HG02981 (cell line): Measurements from ENCODE around the gene ANKRD1.
"Not testable (repeated sequence)": the region's sequence is repeated elsewhere in the genome, so short reads cannot be mapped to it uniquely, and the experiment has no call there.

Experiments
- ATAC-seq: cut with Tn5 transposase; IDR thresholded peaks from one replicate; pipeline ENCODE4 v1.9.1; 2021; ENCODE audit warnings: mild to moderate bottlenecking, moderate library complexity; ENCODE audit not compliant: unreplicated experiment

ANKRD1 gene

GRCh38 chr10:90920986-90921666 lies at the start of gene ANKRD1:
TSS of gene ANKRD1 (minus strand) at chr10:90921087. CDS start at chr10:90921027, 60 bp downstream.
- no peak for ATAC-seq

GRCh38 chr10:90969947-90970673 lies 49.2 kb upstream of the ANKRD1 start:
- ATAC-seq: no peak

GRCh38 chr10:90969121-90969534 lies 48.2 kb upstream of the ANKRD1 start:
- ATAC-seq: no peak

- no peak for ATAC-seq
These were observed 47.6 kb upstream of the ANKRD1 start for GRCh38 chr10:90968328-90969081.

GRCh38 chr10:90967865-90968264 lies 47.0 kb upstream of the ANKRD1 start:
- no peak for ATAC-seq

- no peak for ATAC-seq
These were observed 45.3 kb upstream of the ANKRD1 start for GRCh38 chr10:90966146-90966545.

- no peak for ATAC-seq
These were observed 44.8 kb upstream of the ANKRD1 start for GRCh38 chr10:90965720-90966119.

GRCh38 chr10:90964781-90965465 lies 44.0 kb upstream of the ANKRD1 start:
- ATAC-seq: no peak

- no peak for ATAC-seq
These were observed 42.4 kb upstream of the ANKRD1 start for GRCh38 chr10:90963331-90963730.

- peak; percentile 70 for ATAC-seq
These were observed 39.5 kb upstream of the ANKRD1 start for GRCh38 chr10:90960355-90960814.

- ATAC-seq: no peak
These were observed 38.9 kb upstream of the ANKRD1 start for GRCh38 chr10:90959826-90960225.

- no peak for ATAC-seq
These were observed 37.9 kb upstream of the ANKRD1 start for GRCh38 chr10:90958781-90959180.

- peak; percentile 78 for ATAC-seq
These were observed 26.4 kb upstream of the ANKRD1 start for GRCh38 chr10:90947030-90947960.

- no peak for ATAC-seq
These were observed 24.7 kb upstream of the ANKRD1 start for GRCh38 chr10:90945491-90946070.

- no peak for ATAC-seq
These were observed 23.9 kb upstream of the ANKRD1 start for GRCh38 chr10:90944749-90945148.

GRCh38 chr10:90942980-90943379 lies 22.1 kb upstream of the ANKRD1 start:
- not testable (repeated sequence) for ATAC-seq

GRCh38 chr10:90939648-90940047 lies 18.8 kb upstream of the ANKRD1 start:
- ATAC-seq: no peak

GRCh38 chr10:90939116-90939515 lies 18.2 kb upstream of the ANKRD1 start:
- no peak for ATAC-seq

- no peak for ATAC-seq
These were observed 16.9 kb upstream of the ANKRD1 start for GRCh38 chr10:90937645-90938258.
